Measurements from ENCODE around the gene TC2N.

DNA sequence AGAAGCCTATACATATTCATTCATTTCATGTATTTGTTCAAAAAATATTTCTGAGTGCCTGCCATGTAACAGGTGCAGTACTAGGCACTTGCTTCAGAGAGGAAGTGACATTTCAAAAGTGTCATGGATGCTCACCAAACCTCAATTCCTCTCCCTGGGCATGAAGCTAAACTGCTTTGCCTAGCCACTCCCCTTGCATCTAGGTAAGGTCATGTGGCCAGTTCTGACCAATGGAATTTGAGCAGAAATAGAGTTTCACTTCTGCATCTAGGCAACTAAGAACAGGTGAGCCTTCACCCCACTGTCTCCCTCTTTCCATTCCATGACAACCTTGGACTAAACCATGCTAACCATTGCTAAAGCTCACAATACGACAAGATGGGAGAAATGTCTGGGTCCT, 27.6 kb downstream of the TC2N start:
- TF ChIP-seq, protein P1, sequence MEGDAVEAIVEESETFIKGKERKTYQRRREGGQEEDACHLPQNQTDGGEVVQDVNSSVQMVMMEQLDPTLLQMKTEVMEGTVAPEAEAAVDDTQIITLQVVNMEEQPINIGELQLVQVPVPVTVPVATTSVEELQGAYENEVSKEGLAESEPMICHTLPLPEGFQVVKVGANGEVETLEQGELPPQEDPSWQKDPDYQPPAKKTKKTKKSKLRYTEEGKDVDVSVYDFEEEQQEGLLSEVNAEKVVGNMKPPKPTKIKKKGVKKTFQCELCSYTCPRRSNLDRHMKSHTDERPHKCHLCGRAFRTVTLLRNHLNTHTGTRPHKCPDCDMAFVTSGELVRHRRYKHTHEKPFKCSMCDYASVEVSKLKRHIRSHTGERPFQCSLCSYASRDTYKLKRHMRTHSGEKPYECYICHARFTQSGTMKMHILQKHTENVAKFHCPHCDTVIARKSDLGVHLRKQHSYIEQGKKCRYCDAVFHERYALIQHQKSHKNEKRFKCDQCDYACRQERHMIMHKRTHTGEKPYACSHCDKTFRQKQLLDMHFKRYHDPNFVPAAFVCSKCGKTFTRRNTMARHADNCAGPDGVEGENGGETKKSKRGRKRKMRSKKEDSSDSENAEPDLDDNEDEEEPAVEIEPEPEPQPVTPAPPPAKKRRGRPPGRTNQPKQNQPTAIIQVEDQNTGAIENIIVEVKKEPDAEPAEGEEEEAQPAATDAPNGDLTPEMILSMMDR (IDR thresholded peaks at IDR 0.05), result no peak
- TF ChIP-seq POLR2A (IDR thresholded peaks at IDR 0.05) (no peak), EP300 (IDR thresholded peaks at IDR 0.05) (no peak)
